ENCODE measurements around the gene KRTAP4-5. TPM values are rescaled to one million over a fixed set of nuclear protein-coding genes. Genes with fewer than 3 reads are reported as not detected.
"Not testable (repeated sequence)": the region's sequence is repeated elsewhere in the genome, so short reads cannot be mapped to it uniquely, and the experiment has no call there.

The KRTAP4-5 gene
- total and polyA plus RNA-seq, 9 donors, result not detected

DNA sequence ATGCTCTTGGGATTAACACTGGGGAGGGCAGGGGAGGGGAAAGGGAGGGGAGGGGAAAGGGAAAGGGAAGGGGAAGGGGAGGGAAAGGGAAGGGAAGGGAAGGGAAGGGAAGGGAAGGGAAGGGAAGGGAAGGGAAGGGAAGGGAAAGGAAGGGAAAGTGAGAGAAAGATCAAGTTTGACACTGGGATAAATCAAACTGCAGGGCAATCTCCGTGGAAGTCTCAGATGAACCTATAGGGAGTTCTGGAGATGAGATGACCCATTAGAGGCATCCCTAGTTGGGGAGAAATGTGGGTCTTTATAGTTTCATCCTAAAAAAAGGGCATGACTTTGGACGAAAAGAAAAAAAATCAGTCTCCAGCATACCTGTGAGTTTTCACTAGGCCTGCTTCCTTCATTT, 27.9 kb downstream of the KRTAP4-5 start:
- Histone ChIP-seq H3K4me3 (no peak overlapping the region), H3K27me3 (no peaks in the 10 kb centered on the region), H3K4me1 (ENCODE audit: insufficient read depth) (no peaks in the 10 kb centered on the region), H3K27ac (no peak overlapping the region), H3K9me3 (no peaks in the 10 kb centered on the region), H3K36me3 (no peaks in the 10 kb centered on the region)
- 86 to 92% (median 87%) methylated on average over 2 of the region's 2 CpGs for WGBS, 3 donors
- TF ChIP-seq EP300 (IDR thresholded peaks at IDR 0.05), result no peak
- no peak for TF ChIP-seq POLR2A (IDR thresholded peaks at IDR 0.05)
- TF ChIP-seq, protein P1, sequence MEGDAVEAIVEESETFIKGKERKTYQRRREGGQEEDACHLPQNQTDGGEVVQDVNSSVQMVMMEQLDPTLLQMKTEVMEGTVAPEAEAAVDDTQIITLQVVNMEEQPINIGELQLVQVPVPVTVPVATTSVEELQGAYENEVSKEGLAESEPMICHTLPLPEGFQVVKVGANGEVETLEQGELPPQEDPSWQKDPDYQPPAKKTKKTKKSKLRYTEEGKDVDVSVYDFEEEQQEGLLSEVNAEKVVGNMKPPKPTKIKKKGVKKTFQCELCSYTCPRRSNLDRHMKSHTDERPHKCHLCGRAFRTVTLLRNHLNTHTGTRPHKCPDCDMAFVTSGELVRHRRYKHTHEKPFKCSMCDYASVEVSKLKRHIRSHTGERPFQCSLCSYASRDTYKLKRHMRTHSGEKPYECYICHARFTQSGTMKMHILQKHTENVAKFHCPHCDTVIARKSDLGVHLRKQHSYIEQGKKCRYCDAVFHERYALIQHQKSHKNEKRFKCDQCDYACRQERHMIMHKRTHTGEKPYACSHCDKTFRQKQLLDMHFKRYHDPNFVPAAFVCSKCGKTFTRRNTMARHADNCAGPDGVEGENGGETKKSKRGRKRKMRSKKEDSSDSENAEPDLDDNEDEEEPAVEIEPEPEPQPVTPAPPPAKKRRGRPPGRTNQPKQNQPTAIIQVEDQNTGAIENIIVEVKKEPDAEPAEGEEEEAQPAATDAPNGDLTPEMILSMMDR (IDR thresholded peaks at IDR 0.05), result no peak
- DNase-seq, result no peak
- intact Hi-C loops (cut with DNase I), result no loop called here

- intact Hi-C loops (cut with DNase I); H3K4me1 ChIP-seq (ENCODE audit: insufficient read depth); DNase-seq; H3K9me3 ChIP-seq; H3K27ac ChIP-seq; H3K4me3 ChIP-seq; H3K36me3 ChIP-seq; H3K27me3 ChIP-seq: not testable (repeated sequence)
- WGBS, 3 donors, result 52 to 59% (median 56%) methylated on average over 11 of the region's 11 CpGs
Observed at GRCh38 chr17:41119696-41120690, 29.6 kb downstream of the KRTAP4-5 start.

DNA sequence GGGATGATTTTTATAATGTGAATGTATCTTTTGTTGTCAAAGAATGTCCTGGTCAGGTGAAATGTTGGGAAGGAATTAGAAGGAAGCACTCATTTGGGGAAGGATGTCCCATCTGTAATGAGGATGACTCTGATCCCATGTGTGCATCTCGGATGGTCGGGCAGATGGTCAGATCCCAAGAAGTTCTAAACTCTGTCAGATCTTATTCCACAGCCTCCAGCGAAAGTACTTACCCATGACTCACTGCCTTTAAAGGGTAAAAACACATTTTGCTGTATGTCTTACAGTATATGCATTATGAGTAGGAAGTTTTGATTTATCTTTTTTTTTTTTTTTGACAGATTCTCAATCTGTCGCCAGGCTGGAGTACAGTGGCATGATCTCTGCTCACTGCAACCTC, 30.9 kb downstream of the KRTAP4-5 start:
- H3K9me3 ChIP-seq, result no peaks in the 10 kb centered on the region
- no peak overlapping the region for H3K4me3 ChIP-seq
- TF ChIP-seq, protein P1 (IDR thresholded peaks at IDR 0.05), result no peak
- TF ChIP-seq EP300 (IDR thresholded peaks at IDR 0.05) (no peak), POLR2A (IDR thresholded peaks at IDR 0.05) (no peak)
- no peaks in the 10 kb centered on the region for H3K27me3 ChIP-seq
- DNase-seq, result no peak
- H3K27ac ChIP-seq, result no peak overlapping the region
- H3K4me1 ChIP-seq (ENCODE audit: insufficient read depth), result no peaks in the 10 kb centered on the region
- no peaks in the 10 kb centered on the region for H3K36me3 ChIP-seq
- WGBS, 3 donors, result 90 to 94% (median 93%) methylated on average over 4 of the region's 4 CpGs
- intact Hi-C loops (cut with DNase I), result no loop called here

GRCh38 chr17:41117846-41118386, 31.7 kb downstream of the KRTAP4-5 start, which contains the start of gene KRTAP4-11:
TSS of gene KRTAP4-11 (minus strand) at chr17:41118373. CDS start at chr17:41118315, 58 bp downstream.
- H3K27me3 ChIP-seq; H3K4me1 ChIP-seq (ENCODE audit: insufficient read depth); intact Hi-C loops (cut with DNase I); H3K9me3 ChIP-seq; DNase-seq; H3K36me3 ChIP-seq; H3K4me3 ChIP-seq; H3K27ac ChIP-seq: not testable (repeated sequence)
- 60 to 68% (median 67%) methylated on average over 10 of the region's 10 CpGs for WGBS, 3 donors

DNA sequence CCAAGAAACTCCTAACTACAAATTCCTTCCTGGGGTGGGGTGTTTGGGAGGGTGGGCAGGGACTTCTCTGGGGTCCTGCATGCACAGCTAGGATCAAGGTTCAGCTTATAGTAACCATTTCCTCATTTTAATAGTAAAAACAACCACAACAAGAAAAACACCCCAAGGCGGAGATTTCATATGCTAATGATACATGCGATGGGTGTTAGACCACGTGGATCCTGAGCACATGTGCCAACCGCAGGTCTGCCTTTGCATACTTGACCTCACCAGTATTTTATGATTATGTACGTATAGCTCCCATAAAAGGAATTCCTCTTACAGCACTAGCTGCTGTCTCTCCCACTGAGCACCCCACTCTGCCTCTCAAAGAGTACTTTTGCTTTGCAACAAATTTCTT, 33.3 kb downstream of the KRTAP4-5 start:
- Histone ChIP-seq H3K27ac (no peak overlapping the region), H3K27me3 (no peaks in the 10 kb centered on the region), H3K4me1 (ENCODE audit: insufficient read depth) (no peaks in the 10 kb centered on the region), H3K9me3 (no peaks in the 10 kb centered on the region), H3K36me3 (no peaks in the 10 kb centered on the region), H3K4me3 (no peak overlapping the region)
- WGBS, 3 donors, result 53 to 67% (median 65%) methylated on average over 5 of the region's 5 CpGs
- intact Hi-C loops (cut with DNase I), result no loop called here
- no peak for TF ChIP-seq EP300 (IDR thresholded peaks at IDR 0.05)
- TF ChIP-seq, protein P1 (IDR thresholded peaks at IDR 0.05), result no peak
- no peak for TF ChIP-seq POLR2A (IDR thresholded peaks at IDR 0.05)
- no peak for DNase-seq
